IMR-90 (cell line): ENCODE results near the gene ATP1A2. TPM values are rescaled to one million over a fixed set of nuclear protein-coding genes. Genes with fewer than 3 reads are reported as not detected.

Experiments used
- ATAC-seq: fragments of 200-7000 bp; cut with Tn5 transposase; 2 replicates; pipeline ENCODE4 v1.9.1; 2020; ENCODE audit warnings: low read depth, mild to moderate bottlenecking, moderate library complexity
- BruUV-seq: library from RNA; stranded (reverse); fragments of 400-500 nt; replicated peaks from 2 replicates; lab custom pipeline; 2021; lab: Mats Ljungman, UMichigan
- CTCF ChIA-PET: fragments of 300-600 bp; formaldehyde crosslinking; extraction: SDS; loops from one replicate; lab custom pipeline; 2021; ENCODE audit warnings: antibody characterized with exemption; lab: Yijun Ruan, JAX
- POLR2A ChIA-PET: fragments of 300-600 bp; sonication (Branson Sonifier 250); formaldehyde crosslinking; loops from one replicate; lab custom pipeline; 2022; ENCODE audit warnings: antibody characterized with exemption; ENCODE audit not compliant: unreplicated experiment; lab: Charles Lee
- DNase-seq: peaks from one replicate; pipeline ENCODE4 v3.0.0; 2013
- H2AFZ ChIP-seq: replicated peaks from 2 replicates; pipeline ENCODE3; 2013; ENCODE audit warnings: low read length, mild to moderate bottlenecking; ENCODE audit not compliant: poor library complexity
- H2AK5ac ChIP-seq: 2 replicates; pipeline ENCODE4 v1.6.1; 2013; ENCODE audit warnings: low read depth, low read length, inconsistent platforms
- H2AK9ac ChIP-seq: replicated peaks from 2 replicates; pipeline ENCODE3; 2013; ENCODE audit warnings: mild to moderate bottlenecking, low read depth, low read length, moderate library complexity; ENCODE audit not compliant: poor library complexity
- H2BK120ac ChIP-seq: 2 replicates; pipeline ENCODE4 v1.6.1; 2013; ENCODE audit warnings: low read depth, low read length, inconsistent platforms
- H2BK15ac ChIP-seq: 3 replicates; pipeline ENCODE4 v1.6.1; 2013; ENCODE audit warnings: low read depth, low read length, inconsistent platforms
- H2BK20ac ChIP-seq: 2 replicates; pipeline ENCODE4 v1.6.1; 2013; ENCODE audit warnings: low read depth, mild to moderate bottlenecking, inconsistent platforms, low read length, moderate library complexity
- H2BK5ac ChIP-seq: 2 replicates; pipeline ENCODE4 v1.6.1; 2013; ENCODE audit warnings: mild to moderate bottlenecking, low read depth, low read length, inconsistent platforms; ENCODE audit not compliant: poor library complexity, severe bottlenecking
- H3K14ac ChIP-seq: replicated peaks from 2 replicates; pipeline ENCODE4 v1.6.1; 2013; ENCODE audit warnings: low read depth, low read length, inconsistent platforms
- H3K18ac ChIP-seq: 2 replicates; pipeline ENCODE4 v1.6.1; 2013; ENCODE audit warnings: low read depth, low read length, control low read depth
- H3K23ac ChIP-seq: 2 replicates; pipeline ENCODE4 v1.6.1; 2013; ENCODE audit warnings: low read depth, low read length, inconsistent platforms
- H3K27ac ChIP-seq: 2 replicates; pipeline ENCODE4 v1.5.1; 2013; ENCODE audit warnings: mild to moderate bottlenecking, control low read depth, low read length; ENCODE audit not compliant: insufficient read depth
- H3K27me3 ChIP-seq: 2 replicates; pipeline ENCODE4 v1.6.1; 2013; ENCODE audit warnings: low read length; ENCODE audit not compliant: control insufficient read depth, insufficient read depth
- H3K36me3 ChIP-seq: 2 replicates; pipeline ENCODE4 v1.6.1; 2013; ENCODE audit warnings: low read length, mixed read lengths; ENCODE audit not compliant: control insufficient read depth, insufficient read depth
- H3K4ac ChIP-seq: 2 replicates; pipeline ENCODE4 v1.6.1; 2013; ENCODE audit warnings: low read depth, low read length, inconsistent platforms
- H3K4me1 ChIP-seq: 2 replicates; pipeline ENCODE4 v1.6.1; 2013; ENCODE audit warnings: low read length, mixed read lengths; ENCODE audit not compliant: control insufficient read depth, insufficient read depth
- H3K4me2 ChIP-seq: 2 replicates; pipeline ENCODE4 v1.6.1; 2013; ENCODE audit warnings: low read depth, mild to moderate bottlenecking, control low read depth, low read length, moderate library complexity
- H3K4me3 ChIP-seq: 2 replicates; pipeline ENCODE4 v1.5.1; 2013; ENCODE audit warnings: low read depth, mild to moderate bottlenecking, control low read depth, low read length, moderate library complexity; ENCODE audit not compliant: insufficient read depth
- H3K56ac ChIP-seq: 2 replicates; pipeline ENCODE4 v1.6.1; 2013; ENCODE audit warnings: low read length, inconsistent platforms; ENCODE audit not compliant: insufficient read depth; ENCODE audit errors: extremely low read depth
- H3K79me1 ChIP-seq, 2 experiments: 2 replicates each; pipeline ENCODE4 v1.6.1; 2013; ENCODE audit warnings: low read length in 2 of 2, inconsistent platforms in 1 of 2, low read depth in 1 of 2
- H3K9ac ChIP-seq: 2 replicates; pipeline ENCODE4 v1.6.1; 2013; ENCODE audit warnings: low read depth, low read length, control low read depth
- H3K9me1 ChIP-seq: 2 replicates; pipeline ENCODE4 v1.6.1; 2013; ENCODE audit warnings: low read length, inconsistent platforms; ENCODE audit not compliant: insufficient read depth
- H3K9me3 ChIP-seq: 2 replicates; pipeline ENCODE4 v1.6.1; 2013; ENCODE audit warnings: low read length; ENCODE audit not compliant: control insufficient read depth, insufficient read depth
- H4K20me1 ChIP-seq: 2 replicates; pipeline ENCODE4 v1.6.1; 2013; ENCODE audit warnings: low read length, inconsistent platforms; ENCODE audit not compliant: insufficient read depth
- H4K5ac ChIP-seq: 2 replicates; pipeline ENCODE4 v1.6.1; 2013; ENCODE audit warnings: mild to moderate bottlenecking, low read depth, low read length, control low read depth
- H4K8ac ChIP-seq, 2 experiments: 2 replicates each; pipeline ENCODE4 v1.6.1; 2013; ENCODE audit warnings: low read depth in 2 of 2, low read length in 2 of 2, control low read depth in 1 of 2, inconsistent platforms in 1 of 2
- H4K91ac ChIP-seq: 2 replicates; pipeline ENCODE4 v1.6.1; 2013; ENCODE audit warnings: low read depth, low read length, inconsistent platforms; ENCODE audit not compliant: insufficient read depth
- CHD1 ChIP-seq: IDR thresholded peaks from 2 replicates; pipeline ENCODE4 v1.6.1; 2012; ENCODE audit warnings: low read depth, low read length, improper control_type of control experiment
- FOS ChIP-seq: fragments of 150-350 bp; IDR thresholded peaks from 2 replicates; pipeline ENCODE4 v1.6.1; 2016; ENCODE audit warnings: low read depth, low read length
- MAFK ChIP-seq: IDR thresholded peaks from 2 replicates; pipeline ENCODE4 v1.6.1; 2012; ENCODE audit warnings: low read depth, low read length, improper control_type of control experiment
- MAZ ChIP-seq: IDR thresholded peaks from 2 replicates; pipeline ENCODE4 v1.6.1; 2012; ENCODE audit warnings: low read depth, mild to moderate bottlenecking, low read length, improper control_type of control experiment, moderate library complexity, borderline replicate concordance
- NFE2L2 ChIP-seq: fragments of 150-350 bp; IDR thresholded peaks from 2 replicates; pipeline ENCODE4 v1.6.1; 2016; ENCODE audit warnings: low read depth, mild to moderate bottlenecking, low read length
- POLR2A ChIP-seq: IDR thresholded peaks from 2 replicates; pipeline ENCODE4 v1.6.1; 2012; ENCODE audit warnings: mild to moderate bottlenecking, low read depth, low read length
- RAD21 ChIP-seq: IDR thresholded peaks from 2 replicates; pipeline ENCODE4 v1.6.1; 2012; ENCODE audit warnings: low read length, improper control_type of control experiment
- RCOR1 ChIP-seq: IDR thresholded peaks from 2 replicates; pipeline ENCODE4 v1.6.1; 2012; ENCODE audit warnings: mild to moderate bottlenecking, low read length, improper control_type of control experiment; ENCODE audit not compliant: insufficient replicate concordance
- RFX5 ChIP-seq: IDR thresholded peaks from 2 replicates; pipeline ENCODE4 v1.8.0; 2012; ENCODE audit warnings: low read depth, mild to moderate bottlenecking, low read length, moderate library complexity
- SMC3 ChIP-seq: fragments of 150-350 bp; IDR thresholded peaks from 2 replicates; pipeline ENCODE4 v1.6.1; 2016; ENCODE audit warnings: low read depth, mild to moderate bottlenecking, antibody characterized with exemption, low read length, moderate library complexity
- WGBS, 2 experiments: methylation state at CpG; one replicate each; pipeline versions ENCODE4 v1.1.5 to v1.1.7; 2013; ENCODE audit warnings: missing lambda C conversion rate in 2 of 2; ENCODE audit not compliant: insufficient read length in 1 of 2; ENCODE audit errors: extremely low coverage in 2 of 2; 5-methylcytosine and 5-hydroxymethylcytosine counted together
- dilution Hi-C: fragments of 300-500 bp; cut with HindIII; formaldehyde crosslinking; loops from one replicate; pipeline ENCODE4 v1.14.3; 2018; ENCODE audit warnings: low sequenced_read_pairs; ENCODE audit not compliant: unreplicated experiment
- in situ Hi-C: fragments of 300-500 bp; cut with MboI; formaldehyde crosslinking; loops from 3 replicates; pipeline ENCODE4 v1.14.3; 2019; ENCODE audit warnings: low sequenced_read_pairs, inconsistent platforms, mixed read lengths
- intact Hi-C: fragments of 100-400 bp; cut with micrococcal nuclease; formaldehyde crosslinking; loops from 2 replicates; pipeline ENCODE4 v1.10.0; 2022
- polyA plus RNA-seq, 3 experiments: library from polyadenylated mRNA; depleted of rRNA; stranded (reverse); fragments of >200 nt; gene quantifications; 2 replicates each; pipeline ENCODE4 v1.2.3, GENCODE V29; 2012; ENCODE audit warnings: low replicate concordance in 1 of 3
- total RNA-seq: library from RNA; depleted of rRNA; stranded (reverse); fragments of >200 nt; gene quantifications from 2 replicates; pipeline ENCODE4 v1.2.3, GENCODE V29; 2012
- TF ChIP-seq, protein P1 (sequence below): fragments of 150-350 bp; IDR thresholded peaks from 2 replicates; pipeline ENCODE4 v1.6.1; 2016; ENCODE audit warnings: low read depth, mild to moderate bottlenecking, low read length, moderate library complexity, borderline replicate concordance
- TF ChIP-seq, protein P2 (sequence below): conservative IDR thresholded peaks from 2 replicates; pipeline ENCODE4 v1.5.1; 2012; ENCODE audit warnings: mild to moderate bottlenecking, low read depth, low read length, improper control_type of control experiment

The ATP1A2 gene
- total and polyA plus RNA-seq, 2 of the 4 experiments (the other 2 are of a cell fraction), result under 0.01 to 0.15 TPM

DNA sequence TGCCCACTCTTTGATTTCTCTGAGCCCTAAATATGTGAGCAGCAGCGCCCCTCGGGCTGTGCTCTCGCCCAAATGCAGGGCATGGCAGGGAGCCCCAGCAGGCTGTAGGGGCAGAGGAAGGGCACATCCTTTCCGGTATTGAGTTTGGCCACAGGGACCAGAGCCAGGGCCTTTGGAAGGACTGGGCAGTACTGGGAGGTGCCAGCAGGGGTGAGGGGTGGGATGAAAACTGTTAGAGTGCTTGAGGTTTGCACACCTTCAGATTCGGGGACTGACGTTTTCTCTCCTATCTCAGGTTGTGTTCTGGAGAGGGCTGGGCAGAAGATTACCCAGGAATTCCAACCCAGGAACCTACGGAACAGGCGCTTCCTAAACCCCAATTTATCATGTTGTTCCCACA lies 2.2 kb upstream of the ATP1A2 start:
- no peak overlapping the region for H2AK5ac ChIP-seq
- H3K36me3 ChIP-seq, result no peaks in the 10 kb centered on the region
- dilution Hi-C loops (no loop called here), in situ Hi-C loops (no loop called here), intact Hi-C loops (no loop called here)
- H3K79me1 ChIP-seq, result no peaks in the 10 kb centered on the region
- H4K5ac ChIP-seq, result no peak overlapping the region
- WGBS, 2 experiments, result 80% methylated on average over 4 of the region's 8 CpGs; no CpG with 5 or more reads in 1 of the 2 experiments
- H3K4me1 ChIP-seq, result peaks cover 23% of the 10 kb centered on the region
- no peak overlapping the region for H2BK20ac ChIP-seq
- no peak overlapping the region for H3K14ac ChIP-seq
- H3K4me2 ChIP-seq, result no peak overlapping the region
- H3K27me3 ChIP-seq, result peaks cover 62% of the 10 kb centered on the region
- no peak overlapping the region for H3K18ac ChIP-seq
- H3K9me3 ChIP-seq, result no peaks in the 10 kb centered on the region
- H3K23ac ChIP-seq, result no peak overlapping the region
- no peak overlapping the region for H4K8ac ChIP-seq
- H3K27ac ChIP-seq, result no peak overlapping the region
- H4K20me1 ChIP-seq, result no peaks in the 10 kb centered on the region
- H3K56ac ChIP-seq, result no peak overlapping the region
- H2BK5ac ChIP-seq, result no peak overlapping the region
- DNase-seq (no peak), ATAC-seq (no peak)
- TF ChIP-seq MAFK (no peak), RFX5 (no peak), NFE2L2 (no peak), RCOR1 (no peak), MAZ (no peak), FOS (no peak), POLR2A (no peak), RAD21 (no peak), SMC3 (no peak), CHD1 (no peak)
- TF ChIP-seq, protein P1, sequence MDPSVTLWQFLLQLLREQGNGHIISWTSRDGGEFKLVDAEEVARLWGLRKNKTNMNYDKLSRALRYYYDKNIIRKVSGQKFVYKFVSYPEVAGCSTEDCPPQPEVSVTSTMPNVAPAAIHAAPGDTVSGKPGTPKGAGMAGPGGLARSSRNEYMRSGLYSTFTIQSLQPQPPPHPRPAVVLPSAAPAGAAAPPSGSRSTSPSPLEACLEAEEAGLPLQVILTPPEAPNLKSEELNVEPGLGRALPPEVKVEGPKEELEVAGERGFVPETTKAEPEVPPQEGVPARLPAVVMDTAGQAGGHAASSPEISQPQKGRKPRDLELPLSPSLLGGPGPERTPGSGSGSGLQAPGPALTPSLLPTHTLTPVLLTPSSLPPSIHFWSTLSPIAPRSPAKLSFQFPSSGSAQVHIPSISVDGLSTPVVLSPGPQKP, result no peak
- TF ChIP-seq, protein P2, sequence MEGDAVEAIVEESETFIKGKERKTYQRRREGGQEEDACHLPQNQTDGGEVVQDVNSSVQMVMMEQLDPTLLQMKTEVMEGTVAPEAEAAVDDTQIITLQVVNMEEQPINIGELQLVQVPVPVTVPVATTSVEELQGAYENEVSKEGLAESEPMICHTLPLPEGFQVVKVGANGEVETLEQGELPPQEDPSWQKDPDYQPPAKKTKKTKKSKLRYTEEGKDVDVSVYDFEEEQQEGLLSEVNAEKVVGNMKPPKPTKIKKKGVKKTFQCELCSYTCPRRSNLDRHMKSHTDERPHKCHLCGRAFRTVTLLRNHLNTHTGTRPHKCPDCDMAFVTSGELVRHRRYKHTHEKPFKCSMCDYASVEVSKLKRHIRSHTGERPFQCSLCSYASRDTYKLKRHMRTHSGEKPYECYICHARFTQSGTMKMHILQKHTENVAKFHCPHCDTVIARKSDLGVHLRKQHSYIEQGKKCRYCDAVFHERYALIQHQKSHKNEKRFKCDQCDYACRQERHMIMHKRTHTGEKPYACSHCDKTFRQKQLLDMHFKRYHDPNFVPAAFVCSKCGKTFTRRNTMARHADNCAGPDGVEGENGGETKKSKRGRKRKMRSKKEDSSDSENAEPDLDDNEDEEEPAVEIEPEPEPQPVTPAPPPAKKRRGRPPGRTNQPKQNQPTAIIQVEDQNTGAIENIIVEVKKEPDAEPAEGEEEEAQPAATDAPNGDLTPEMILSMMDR, result no peak
- H3K4ac ChIP-seq, result no peak overlapping the region
- no peak overlapping the region for H2BK120ac ChIP-seq
- H3K9me1 ChIP-seq, result no peaks in the 10 kb centered on the region; the same call in 1 of the 2 replicates
- H3K9ac ChIP-seq, result no peak overlapping the region
- H2BK15ac ChIP-seq, result no peak overlapping the region
- H2AK9ac ChIP-seq, result no peak overlapping the region
- CTCF ChIA-PET, result no interaction called here
- no TSS peak for BruUV-seq
- H3K4me3 ChIP-seq, result no peak overlapping the region
- POLR2A ChIA-PET, result no interaction called here
- H4K91ac ChIP-seq, result no peak overlapping the region
- H2AFZ ChIP-seq, result no peak overlapping the region
